ENCODE measurements around the gene TNFSF8.

Gene TNFSF8

DNA sequence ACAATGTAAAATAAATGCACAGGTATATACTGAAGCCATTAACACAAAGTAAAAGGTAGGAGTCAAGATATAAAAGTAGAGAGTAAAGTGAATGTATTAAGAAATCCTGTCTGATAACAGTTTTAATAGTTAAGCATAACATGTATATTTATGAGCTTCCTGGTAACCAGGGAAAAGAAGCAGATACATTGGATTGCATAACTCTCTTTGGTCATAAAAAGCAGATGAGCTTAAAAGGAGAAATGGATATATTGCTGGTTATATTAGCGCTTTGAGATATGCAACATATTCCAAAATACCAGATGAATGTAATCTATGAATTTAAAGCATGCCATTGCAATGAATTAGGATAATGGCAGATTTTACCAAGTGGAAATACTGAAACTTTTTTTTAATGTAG lies 6.2 kb upstream of the TNFSF8 start:
- H3K9ac ChIP-seq (ENCODE audit: low read length): no peak overlapping the region
- H3K14ac ChIP-seq (ENCODE audit: low read length): no peak overlapping the region
- no peak overlapping the region for H3K27ac ChIP-seq (ENCODE audit: low read depth, low read length)
- H3K18ac ChIP-seq (ENCODE audit: low read length): no peak overlapping the region
- H3K4me3 ChIP-seq (ENCODE audit: low read depth, low read length): no peak overlapping the region
- H4K91ac ChIP-seq (ENCODE audit: low read depth, low read length): no peak overlapping the region
- peaks cover 6% of the 10 kb centered on the region for H3K79me1 ChIP-seq (ENCODE audit: low read length)
- H2AFZ ChIP-seq (ENCODE audit: insufficient read depth, low read length, poor library complexity): no peak overlapping the region
- H3K9me3 ChIP-seq (ENCODE audit: insufficient read depth, low read depth, low read length): no peaks in the 10 kb centered on the region
- no peak overlapping the region for H2BK5ac ChIP-seq (ENCODE audit: low read depth, low read length, poor library complexity)
- H3K36me3 ChIP-seq (ENCODE audit: control insufficient read depth in 1 of 2, insufficient read depth in 2 of 2, low read length in 2 of 2): no peaks in the 10 kb centered on the region
- no peak overlapping the region for H3K4me2 ChIP-seq (ENCODE audit: low read length)
- no peak overlapping the region for H2BK12ac ChIP-seq (ENCODE audit: low read length)
- WGBS (ENCODE audit: extremely low coverage, insufficient coverage, insufficient read length): no CpG with 5 or more reads among the region's 1 CpG
- no peak overlapping the region for H3K4ac ChIP-seq (ENCODE audit: low read depth, low read length)
- no peak overlapping the region for H2AK5ac ChIP-seq (ENCODE audit: low read length)
- H4K8ac ChIP-seq (ENCODE audit: low read depth, low read length): no peak overlapping the region
- H3K27me3 ChIP-seq (ENCODE audit: insufficient read depth, low read length): no peaks in the 10 kb centered on the region
- H4K12ac ChIP-seq (ENCODE audit: low read depth, low read length): no peak overlapping the region
- H3K23ac ChIP-seq (ENCODE audit: low read length): no peak overlapping the region
- H3K79me2 ChIP-seq (ENCODE audit: control insufficient read depth, insufficient read depth, low read length, poor library complexity): no peaks in the 10 kb centered on the region
- H3K4me1 ChIP-seq (ENCODE audit: control insufficient read depth in 1 of 2, insufficient read depth in 2 of 2, low read length in 2 of 2): peaks cover 3 to 5% of the 10 kb centered on the region in 2 experiments
- DNase-seq: no peak
- no peak overlapping the region for H2BK120ac ChIP-seq (ENCODE audit: insufficient read depth, low read length, poor library complexity)

DNA sequence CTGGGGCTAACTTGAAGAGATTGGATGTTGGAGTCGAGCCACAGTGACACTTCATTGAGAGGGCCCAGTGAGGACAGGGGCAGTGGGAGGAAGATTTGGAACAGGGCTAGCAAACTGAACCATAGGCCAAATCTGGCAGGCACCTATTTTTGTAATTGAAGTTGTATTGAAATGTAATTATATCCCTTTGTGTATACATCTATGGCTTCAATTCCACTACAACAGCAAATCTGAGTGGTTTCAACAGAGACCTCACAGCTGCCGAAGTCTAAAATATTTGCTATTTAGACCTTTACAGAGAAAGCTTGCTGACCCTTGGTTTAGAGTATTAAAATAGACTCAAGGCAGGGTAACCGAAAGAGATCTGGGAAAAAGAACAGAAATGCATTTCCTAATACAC lies 4.7 kb upstream of the TNFSF8 start:
- Histone ChIP-seq H3K79me2 (ENCODE audit: control insufficient read depth, insufficient read depth, low read length, poor library complexity) (no peaks in the 10 kb centered on the region), H2AK5ac (ENCODE audit: low read length) (no peak overlapping the region), H3K36me3 (ENCODE audit: control insufficient read depth in 1 of 2, insufficient read depth in 2 of 2, low read length in 2 of 2) (no peaks in the 10 kb centered on the region), H3K27me3 (ENCODE audit: insufficient read depth, low read length) (no peaks in the 10 kb centered on the region), H3K4me2 (ENCODE audit: low read length) (no peak overlapping the region), H3K4me3 (ENCODE audit: low read depth, low read length) (no peak overlapping the region), H3K23ac (ENCODE audit: low read length) (no peak overlapping the region), H2BK12ac (ENCODE audit: low read length) (peak overlapping the region; percentile 65), H3K4me1 (ENCODE audit: control insufficient read depth in 1 of 2, insufficient read depth in 2 of 2, low read length in 2 of 2) (peaks cover 8 to 15% of the 10 kb centered on the region in 2 experiments), H2AFZ (ENCODE audit: insufficient read depth, low read length, poor library complexity) (no peak overlapping the region), H3K18ac (ENCODE audit: low read length) (no peak overlapping the region), H4K8ac (ENCODE audit: low read depth, low read length) (no peak overlapping the region), H3K79me1 (ENCODE audit: low read length) (peaks cover 15% of the 10 kb centered on the region), H3K9me3 (ENCODE audit: insufficient read depth, low read depth, low read length) (no peaks in the 10 kb centered on the region), H4K91ac (ENCODE audit: low read depth, low read length) (peak overlapping the region; percentile 35), H2BK5ac (ENCODE audit: low read depth, low read length, poor library complexity) (no peak overlapping the region), H3K4ac (ENCODE audit: low read depth, low read length) (no peak overlapping the region), H2BK120ac (ENCODE audit: insufficient read depth, low read length, poor library complexity) (no peak overlapping the region), H3K14ac (ENCODE audit: low read length) (no peak overlapping the region), H4K12ac (ENCODE audit: low read depth, low read length) (no peak overlapping the region), H3K27ac (ENCODE audit: low read depth, low read length) (no peak overlapping the region), H3K9ac (ENCODE audit: low read length) (no peak overlapping the region)
- DNase-seq: no peak
- WGBS (ENCODE audit: extremely low coverage, insufficient coverage, insufficient read length): no CpG with 5 or more reads among the region's 3 CpGs

DNA sequence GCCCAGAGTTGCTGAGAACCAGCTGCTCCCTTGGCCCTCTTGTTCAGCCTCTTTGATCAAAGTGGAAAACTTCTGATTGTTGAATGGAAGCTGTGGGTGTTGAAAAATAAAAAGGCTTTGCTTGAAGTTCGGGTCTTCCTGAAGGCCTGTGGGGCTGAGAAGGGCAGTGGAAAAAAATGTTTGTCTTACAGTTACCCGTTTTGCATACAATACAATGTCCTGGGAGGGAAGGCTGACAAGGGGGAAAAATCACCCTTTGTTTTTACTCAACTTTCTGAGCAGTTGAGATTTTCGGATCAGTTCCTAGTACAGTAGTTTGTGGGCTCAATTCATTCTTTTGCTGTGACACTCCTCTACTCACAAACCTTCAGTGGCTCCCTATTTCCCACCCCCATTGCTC lies 2.1 kb upstream of the TNFSF8 start:
- H4K91ac ChIP-seq (ENCODE audit: low read depth, low read length): peak overlapping the region; percentile 79
- WGBS (ENCODE audit: extremely low coverage, insufficient coverage, insufficient read length): no CpG with 5 or more reads among the region's 3 CpGs

DNA sequence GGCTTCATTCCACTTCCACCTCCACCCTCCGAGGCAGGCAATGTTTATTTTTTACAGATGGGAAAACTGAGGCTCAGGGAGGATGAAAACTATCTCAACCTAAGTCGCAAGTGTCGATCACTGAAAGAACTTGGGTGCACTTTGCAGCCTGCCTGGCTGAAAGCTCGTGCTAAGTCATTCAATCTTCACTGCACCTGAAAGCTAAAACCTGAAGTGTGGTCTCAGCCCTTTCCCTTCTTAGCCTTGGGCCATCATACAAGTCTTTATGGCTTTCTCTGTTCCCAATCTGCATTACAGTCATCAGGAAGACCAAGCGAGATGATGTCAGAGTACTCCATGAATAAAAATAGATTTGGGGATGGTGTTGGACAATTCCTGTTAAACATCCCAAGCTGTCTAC lies 1.0 kb upstream of the TNFSF8 start:
- no CpG with 5 or more reads among the region's 5 CpGs for WGBS (ENCODE audit: extremely low coverage, insufficient coverage, insufficient read length)
- Histone ChIP-seq H3K18ac (ENCODE audit: low read length) (no peak overlapping the region), H3K36me3 (ENCODE audit: control insufficient read depth in 1 of 2, insufficient read depth in 2 of 2, low read length in 2 of 2) (no peaks in the 10 kb centered on the region), H3K23ac (ENCODE audit: low read length) (no peak overlapping the region), H3K4me2 (ENCODE audit: low read length) (no peak overlapping the region), H3K4me1 (ENCODE audit: control insufficient read depth in 1 of 2, insufficient read depth in 2 of 2, low read length in 2 of 2) (peaks cover 8 to 15% of the 10 kb centered on the region in 2 experiments), H4K91ac (ENCODE audit: low read depth, low read length) (peak overlapping the region; percentile 17), H2AK5ac (ENCODE audit: low read length) (no peak overlapping the region), H3K79me1 (ENCODE audit: low read length) (peaks cover 15% of the 10 kb centered on the region), H4K8ac (ENCODE audit: low read depth, low read length) (no peak overlapping the region), H3K9me3 (ENCODE audit: insufficient read depth, low read depth, low read length) (no peaks in the 10 kb centered on the region), H4K12ac (ENCODE audit: low read depth, low read length) (no peak overlapping the region), H3K9ac (ENCODE audit: low read length) (no peak overlapping the region), H2BK12ac (ENCODE audit: low read length) (no peak overlapping the region), H3K4ac (ENCODE audit: low read depth, low read length) (no peak overlapping the region), H3K4me3 (ENCODE audit: low read depth, low read length) (no peak overlapping the region), H2BK5ac (ENCODE audit: low read depth, low read length, poor library complexity) (no peak overlapping the region), H3K27me3 (ENCODE audit: insufficient read depth, low read length) (no peaks in the 10 kb centered on the region), H3K14ac (ENCODE audit: low read length) (no peak overlapping the region), H3K79me2 (ENCODE audit: control insufficient read depth, insufficient read depth, low read length, poor library complexity) (no peaks in the 10 kb centered on the region), H3K27ac (ENCODE audit: low read depth, low read length) (peak overlapping the region; percentile 49), H2BK120ac (ENCODE audit: insufficient read depth, low read length, poor library complexity) (no peak overlapping the region), H2AFZ (ENCODE audit: insufficient read depth, low read length, poor library complexity) (no peak overlapping the region)
- DNase-seq: no peak

More for the DNA sequence above, 2.1 kb upstream of the TNFSF8 start:
- no peak overlapping the region for H3K9ac ChIP-seq (ENCODE audit: low read length)
- H2AK5ac ChIP-seq (ENCODE audit: low read length): peak overlapping the region; percentile 31
- no peak overlapping the region for H3K18ac ChIP-seq (ENCODE audit: low read length)
- H4K12ac ChIP-seq (ENCODE audit: low read depth, low read length): no peak overlapping the region
- H3K79me1 ChIP-seq (ENCODE audit: low read length): peaks cover 15% of the 10 kb centered on the region
- no peaks in the 10 kb centered on the region for H3K9me3 ChIP-seq (ENCODE audit: insufficient read depth, low read depth, low read length)
- H3K23ac ChIP-seq (ENCODE audit: low read length): no peak overlapping the region
- H3K4me1 ChIP-seq (ENCODE audit: control insufficient read depth in 1 of 2, insufficient read depth in 2 of 2, low read length in 2 of 2): peaks cover 8 to 15% of the 10 kb centered on the region in 2 experiments
- peak overlapping the region; percentile 83 for H2BK5ac ChIP-seq (ENCODE audit: low read depth, low read length, poor library complexity)
- peak overlapping the region; percentile 30 for H4K8ac ChIP-seq (ENCODE audit: low read depth, low read length)
- H3K27ac ChIP-seq (ENCODE audit: low read depth, low read length): peak overlapping the region; percentile 69
- H3K14ac ChIP-seq (ENCODE audit: low read length): peak overlapping the region; percentile 50
- H2BK120ac ChIP-seq (ENCODE audit: insufficient read depth, low read length, poor library complexity): peak overlapping the region; percentile 29
- no peaks in the 10 kb centered on the region for H3K27me3 ChIP-seq (ENCODE audit: insufficient read depth, low read length)
- no peaks in the 10 kb centered on the region for H3K36me3 ChIP-seq (ENCODE audit: control insufficient read depth in 1 of 2, insufficient read depth in 2 of 2, low read length in 2 of 2)
- H2BK12ac ChIP-seq (ENCODE audit: low read length): peak overlapping the region; percentile 70
- no peak overlapping the region for H3K4me2 ChIP-seq (ENCODE audit: low read length)
- H3K4me3 ChIP-seq (ENCODE audit: low read depth, low read length): no peak overlapping the region
- H3K79me2 ChIP-seq (ENCODE audit: control insufficient read depth, insufficient read depth, low read length, poor library complexity): no peaks in the 10 kb centered on the region
- H3K4ac ChIP-seq (ENCODE audit: low read depth, low read length): no peak overlapping the region
- DNase-seq: no peak
- no peak overlapping the region for H2AFZ ChIP-seq (ENCODE audit: insufficient read depth, low read length, poor library complexity)
